Glutamatergic neuron (in vitro differentiated cells): Measurements from ENCODE around the gene RPA1. TPM values are rescaled to one million over a fixed set of nuclear protein-coding genes. Genes with fewer than 3 reads are reported as not detected.

Experiments
- DNase-seq: peaks from one replicate; pipeline ENCODE4 v3.0.0; 2022
- H3K27ac Mint-ChIP-seq: one replicate; pipeline ENCODE4 v1.8.0; 2020; ENCODE audit warnings: mild to moderate bottlenecking, mixed read lengths, inconsistent platforms; ENCODE audit not compliant: unreplicated experiment
- H3K27me3 Mint-ChIP-seq: one replicate; pipeline ENCODE4 v1.8.0; 2020; ENCODE audit warnings: mild to moderate bottlenecking, moderate library complexity, mixed read lengths, inconsistent platforms; ENCODE audit not compliant: unreplicated experiment
- H3K36me3 Mint-ChIP-seq: one replicate; pipeline ENCODE4 v1.8.0; 2020; ENCODE audit warnings: mild to moderate bottlenecking, mixed read lengths, inconsistent platforms; ENCODE audit not compliant: unreplicated experiment
- H3K4me1 Mint-ChIP-seq: one replicate; pipeline ENCODE4 v1.8.0; 2020; ENCODE audit warnings: mild to moderate bottlenecking, low read depth, mixed read lengths, inconsistent platforms; ENCODE audit not compliant: unreplicated experiment
- H3K4me3 Mint-ChIP-seq: one replicate; pipeline ENCODE4 v1.8.0; 2020; ENCODE audit warnings: mild to moderate bottlenecking, mixed read lengths, inconsistent platforms; ENCODE audit not compliant: unreplicated experiment
- H3K9me3 Mint-ChIP-seq: one replicate; pipeline ENCODE4 v1.8.0; 2020; ENCODE audit warnings: mild to moderate bottlenecking, moderate library complexity, mixed read lengths, inconsistent platforms; ENCODE audit not compliant: unreplicated experiment
- CTCF ChIP-seq: fragments of 200-600 bp; sonication (generic); IDR thresholded peaks from one replicate; pipeline ENCODE4 v1.5.0; 2021; ENCODE audit not compliant: partially characterized antibody, unreplicated experiment
- total RNA-seq: library from RNA; stranded (reverse); fragmentation: NEBNext Ultra II Directional; extraction: Animal tissue kit (Norgen Biotek cat#: 25700); gene quantifications from one replicate; pipeline ENCODE4 v1.2.1, GENCODE V29; 2021; ENCODE audit not compliant: unreplicated experiment

The RPA1 gene
- total RNA-seq, 1 donor from 2014 or later, result 43.4 TPM

- Mint-ChIP-seq H3K27ac (peak overlapping the region; percentile 72), H3K4me1 (peaks cover 16% of the 10 kb centered on the region), H3K4me3 (no peak overlapping the region), H3K36me3 (no peaks in the 10 kb centered on the region), H3K27me3 (peaks cover 14% of the 10 kb centered on the region), H3K9me3 (peaks cover 19% of the 10 kb centered on the region)
- DNase-seq, result no peak
- no peak for TF ChIP-seq CTCF
Observed at GRCh38 chr17:1939981-1940809, 110.4 kb downstream of the RPA1 start.

- Mint-ChIP-seq H3K36me3 (no peaks in the 10 kb centered on the region), H3K27ac (no peak overlapping the region), H3K4me1 (peaks cover 16% of the 10 kb centered on the region), H3K9me3 (peaks cover 17% of the 10 kb centered on the region), H3K27me3 (peaks cover 15% of the 10 kb centered on the region), H3K4me3 (no peak overlapping the region)
- no peak for DNase-seq
- TF ChIP-seq CTCF, result no peak
Observed at GRCh38 chr17:1940810-1941185, 111.0 kb downstream of the RPA1 start.

- peaks cover 18% of the 10 kb centered on the region for H3K27me3 Mint-ChIP-seq
- H3K4me3 Mint-ChIP-seq, result no peak overlapping the region
- H3K9me3 Mint-ChIP-seq, result peaks cover 19% of the 10 kb centered on the region
- no peak overlapping the region for H3K27ac Mint-ChIP-seq
- H3K36me3 Mint-ChIP-seq, result peaks cover 2% of the 10 kb centered on the region
- no peak for TF ChIP-seq CTCF
- no peak for DNase-seq
- peaks cover 19% of the 10 kb centered on the region for H3K4me1 Mint-ChIP-seq
Observed at GRCh38 chr17:1941272-1942065, 111.7 kb downstream of the RPA1 start.

- Mint-ChIP-seq H3K27me3 (peaks cover 21% of the 10 kb centered on the region), H3K27ac (no peak overlapping the region), H3K36me3 (peaks cover 5% of the 10 kb centered on the region), H3K4me1 (peaks cover 25% of the 10 kb centered on the region), H3K9me3 (peaks cover 24% of the 10 kb centered on the region), H3K4me3 (no peak overlapping the region)
- no peak for TF ChIP-seq CTCF
- DNase-seq, result no peak
Observed at GRCh38 chr17:1942066-1942365, 112.2 kb downstream of the RPA1 start.
